SK-N-SH (cell line): ENCODE data around the gene EIF4G1. TPM values are rescaled to one million over a fixed set of nuclear protein-coding genes. Genes with fewer than 3 reads are reported as not detected.
"Not testable (repeated sequence)": the region's sequence is repeated elsewhere in the genome, so short reads cannot be mapped to it uniquely, and the experiment has no call there.

Experiments used
- CTCF ChIA-PET: fragments of 300-600, 350-600 bp; formaldehyde crosslinking; extraction: SDS; loops from one replicate; lab custom pipeline; 2021; lab: Yijun Ruan, JAX
- POLR2A ChIA-PET: fragments of 350-600 bp; sonication (Branson Sonifier 250); formaldehyde crosslinking; extraction: SDS; loops from one replicate; lab custom pipeline; 2020; ENCODE audit warnings: antibody characterized with exemption, inconsistent platforms; lab: Yijun Ruan, JAX
- DNase-seq: peaks from one replicate; pipeline ENCODE4 v3.0.0; 2012
- H2AFZ ChIP-seq: fragments of 200-600 bp; sonication (generic); 2 replicates; pipeline ENCODE4 v1.8.1; 2016; ENCODE audit warnings: antibody characterized with exemption, mild to moderate bottlenecking, low read depth
- H3F3A ChIP-seq: fragments of 200-600 bp; sonication (generic); replicated peaks from 2 replicates; pipeline ENCODE3; 2016; ENCODE audit warnings: antibody characterized with exemption, mild to moderate bottlenecking; ENCODE audit not compliant: insufficient read depth
- H3K27ac ChIP-seq, 2 experiments: fragments of 200-500 bp in 1 of 2; fragments of 200-600 bp in 1 of 2; sonication (Bioruptor generic) in 1 of 2; sonication (generic), shearing (Covaris generic) in 1 of 2; 2 replicates each; pipeline versions ENCODE4 v1.5.1 to v1.6.1; 2014 to 2016; ENCODE audit warnings: low read depth in 2 of 2, inconsistent platforms in 1 of 2, low read length in 1 of 2, mild to moderate bottlenecking in 1 of 2, mixed read lengths in 1 of 2
- H3K27me3 ChIP-seq: fragments of 200-600 bp; sonication (generic), shearing (Covaris generic); 2 replicates; pipeline ENCODE4 v1.6.1; 2016; ENCODE audit warnings: mixed run types; ENCODE audit not compliant: insufficient read depth
- H3K36me3 ChIP-seq, 2 experiments: fragments of 200-500 bp in 1 of 2; fragments of 200-600 bp in 1 of 2; sonication (Bioruptor generic) in 1 of 2; sonication (generic) in 1 of 2; replicated peaks in 1 of 2; 2 replicates each; pipeline versions ENCODE3 to v1.5.1; 2014 to 2016; ENCODE audit warnings: low read length in 1 of 2, mild to moderate bottlenecking in 1 of 2; ENCODE audit not compliant: insufficient read depth in 2 of 2, control insufficient read depth in 1 of 2
- H3K4me1 ChIP-seq, 2 experiments: fragments of 200-500 bp in 1 of 2; fragments of 200-600 bp in 1 of 2; sonication (Bioruptor generic) in 1 of 2; sonication (generic), shearing (Covaris generic) in 1 of 2; 2 replicates each; pipeline versions ENCODE4 v1.5.1 to v1.6.1; 2014 to 2016; ENCODE audit warnings: low read depth in 1 of 2, low read length in 1 of 2, mixed run types in 1 of 2; ENCODE audit not compliant: insufficient read depth in 2 of 2, control insufficient read depth in 1 of 2
- H3K4me2 ChIP-seq: fragments of 200-600 bp; sonication (generic), shearing (Covaris generic); 2 replicates; pipeline ENCODE4 v1.6.1; 2017; ENCODE audit warnings: mixed run types
- H3K4me3 ChIP-seq, 2 experiments: fragments of 200-500 bp in 1 of 2; fragments of 200-600 bp in 1 of 2; sonication (Bioruptor generic) in 1 of 2; sonication (generic), shearing (Covaris generic) in 1 of 2; 2 replicates each; pipeline versions ENCODE4 v1.5.1 to v1.8.1; 2014 to 2016; ENCODE audit warnings: low read depth in 2 of 2, inconsistent platforms in 1 of 2, low read length in 1 of 2, mild to moderate bottlenecking in 1 of 2, mixed read lengths in 1 of 2, moderate library complexity in 1 of 2
- H3K79me2 ChIP-seq: fragments of 200-600 bp; sonication (generic); 2 replicates; pipeline ENCODE4 v1.8.1; 2017; ENCODE audit warnings: mild to moderate bottlenecking; ENCODE audit not compliant: insufficient read depth
- H3K9ac ChIP-seq: fragments of 200-600 bp; sonication (generic); 2 replicates; pipeline ENCODE4 v1.6.1; 2017; ENCODE audit warnings: mixed run types
- H3K9me2 ChIP-seq: fragments of 200-600 bp; sonication (generic); 2 replicates; pipeline ENCODE4 v1.6.1; 2017; ENCODE audit warnings: mixed run types
- H3K9me3 ChIP-seq: fragments of 200-600 bp; sonication (generic); 2 replicates; pipeline ENCODE4 v1.6.1; 2017; ENCODE audit warnings: mixed run types, mild to moderate bottlenecking, moderate library complexity
- H4K20me1 ChIP-seq: fragments of 200-600 bp; sonication (generic); 2 replicates; pipeline ENCODE4 v1.6.1; 2017; ENCODE audit warnings: mild to moderate bottlenecking, mixed run types; ENCODE audit not compliant: insufficient read depth
- CHD2 ChIP-seq: fragments of 150-350 bp; IDR thresholded peaks from 2 replicates; pipeline ENCODE4 v1.6.1; 2018; ENCODE audit warnings: low read length; ENCODE audit not compliant: partially characterized antibody
- ELF1 ChIP-seq: IDR thresholded peaks from 2 replicates; pipeline ENCODE4 v1.4.0; 2012
- EZH2phosphoT487 ChIP-seq: fragments of 200-600 bp; sonication (generic); IDR thresholded peaks from 2 replicates; pipeline ENCODE4 v1.6.1; 2017; ENCODE audit warnings: low read depth, mixed run types, mild to moderate bottlenecking, antibody characterized with exemption, moderate library complexity, borderline replicate concordance
- FOSL2 ChIP-seq: IDR thresholded peaks from 2 replicates; pipeline ENCODE4 v1.4.0; 2012; ENCODE audit warnings: low read depth, mild to moderate bottlenecking, moderate library complexity, borderline replicate concordance
- FOXJ3 ChIP-seq: sonication (generic); formaldehyde crosslinking; IDR thresholded peaks from 2 replicates; pipeline ENCODE4 v1.5.1; 2020; ENCODE audit warnings: mild to moderate bottlenecking, missing genetic modification reagents
- GABPA ChIP-seq: IDR thresholded peaks from 2 replicates; pipeline ENCODE4 v1.4.0; 2012; ENCODE audit warnings: low read depth, mild to moderate bottlenecking
- IRF3 ChIP-seq: fragments of 150-350 bp; IDR thresholded peaks from 2 replicates; pipeline ENCODE4 v1.6.1; 2016; ENCODE audit warnings: mild to moderate bottlenecking, low read depth, low read length
- JUND ChIP-seq: IDR thresholded peaks from 2 replicates; pipeline ENCODE4 v1.4.0; 2012
- MAX ChIP-seq: IDR thresholded peaks from 2 replicates; pipeline ENCODE4 v1.4.0; 2012; ENCODE audit warnings: low read depth
- NFIC ChIP-seq: IDR thresholded peaks from 2 replicates; pipeline ENCODE4 v1.4.0; 2012; ENCODE audit warnings: borderline replicate concordance
- NRF1 ChIP-seq: IDR thresholded peaks from 2 replicates; pipeline ENCODE4 v1.6.1; 2012; ENCODE audit warnings: low read depth, mild to moderate bottlenecking, low read length
- RAD21 ChIP-seq: IDR thresholded peaks from 2 replicates; pipeline ENCODE4 v1.6.1; 2012; ENCODE audit warnings: mild to moderate bottlenecking, low read length
- RCOR1 ChIP-seq: fragments of 150-350 bp; IDR thresholded peaks from 2 replicates; pipeline ENCODE4 v1.6.1; 2017; ENCODE audit warnings: antibody characterized with exemption, low read length
- RFX5 ChIP-seq: IDR thresholded peaks from 2 replicates; pipeline ENCODE4 v1.6.1; 2012; ENCODE audit warnings: mild to moderate bottlenecking, improper control_type of control experiment, low read length
- RXRA ChIP-seq: IDR thresholded peaks from 2 replicates; pipeline ENCODE4 v1.4.0; 2012; ENCODE audit warnings: low read depth, mild to moderate bottlenecking, borderline replicate concordance
- SIN3A ChIP-seq: IDR thresholded peaks from 2 replicates; pipeline ENCODE4 v1.6.1; 2012; ENCODE audit warnings: low read depth, mild to moderate bottlenecking, low read length, moderate library complexity, borderline replicate concordance
- SMC3 ChIP-seq: IDR thresholded peaks from 2 replicates; pipeline ENCODE4 v1.6.1; 2012; ENCODE audit warnings: low read depth, low read length, improper control_type of control experiment
- TEAD4 ChIP-seq: IDR thresholded peaks from 2 replicates; pipeline ENCODE4 v1.4.0; 2012; ENCODE audit warnings: mild to moderate bottlenecking, borderline replicate concordance; ENCODE audit not compliant: insufficient read depth
- USF1 ChIP-seq: IDR thresholded peaks from 2 replicates; pipeline ENCODE4 v1.4.0; 2012; ENCODE audit warnings: low read depth, borderline replicate concordance
- USF2 ChIP-seq: fragments of 150-350 bp; IDR thresholded peaks from 2 replicates; pipeline ENCODE4 v1.6.1; 2017; ENCODE audit warnings: antibody characterized with exemption, low read length, low read depth, borderline replicate concordance
- ZBTB33 ChIP-seq: IDR thresholded peaks from 2 replicates; pipeline ENCODE4 v1.4.0; 2012; ENCODE audit warnings: low read depth, borderline replicate concordance
- WGBS: methylation state at CpG from one replicate; pipeline ENCODE4 v1.1.6; 2017; ENCODE audit warnings: low lambda C conversion rate; 5-methylcytosine and 5-hydroxymethylcytosine counted together
- polyA plus RNA-seq, 3 experiments: library from polyadenylated mRNA; depleted of rRNA; stranded (reverse); fragments of >200 nt; gene quantifications; 2 replicates each; pipeline ENCODE4 v1.2.3, GENCODE V29; 2012

EIF4G1 gene
- polyA plus RNA-seq, 1 of the 3 experiments (the other 2 are of a cell fraction): 262 TPM

GRCh38 chr3:184314363-184314699 is at the start of gene EIF4G1 (continued):
- TF ChIP-seq USF1 (peak; percentile 98), RFX5 (no peak), NRF1 (peak; percentile 91), CHD2 (no peak), RXRA (no peak), ELF1 (peak; percentile 52; the same call in 1 of the 2 replicates), RAD21 (no peak), FOSL2 (no peak), EZH2phosphoT487 (no peak), RCOR1 (no peak), NFIC (no peak), GABPA (peak; percentile 30; the same call in 1 of the 2 replicates), TEAD4 (no peak), FOXJ3 (CRISPR knock-in tag) (no peak), SIN3A (peak; percentile 62; the same call in 1 of the 2 replicates), USF2 (peak; percentile 97)

GRCh38 chr3:184267249-184267648 is 47.2 kb upstream of the EIF4G1 start:
- H3K27ac ChIP-seq, H3K4me1 ChIP-seq, H3K4me3 ChIP-seq, H2AFZ ChIP-seq, H3K4me2 ChIP-seq, H3K9me3 ChIP-seq, H3K36me3 ChIP-seq, H4K20me1 ChIP-seq, H3K9me2 ChIP-seq, H3K9ac ChIP-seq, POLR2A ChIA-PET, H3F3A ChIP-seq, H3K79me2 ChIP-seq, DNase-seq, H3K27me3 ChIP-seq: not testable (repeated sequence)
- CTCF ChIA-PET: interaction anchor here (1.6 kb wide), 1 partner anchor 17 kb away, joined by 3 read pairs; no protein-coding TSS in a partner anchor
- WGBS: 57% methylated on average over 1 of the region's 1 CpG

GRCh38 chr3:184272269-184272668 is 42.1 kb upstream of the EIF4G1 start:
- CTCF ChIA-PET: interaction anchor here (1.7 kb wide), 1 partner anchor 12 kb away, joined by 5 read pairs; no protein-coding TSS in a partner anchor
- 55% methylated on average over 1 of the region's 1 CpG for WGBS
- no peak for TF ChIP-seq RXRA
- no peak for TF ChIP-seq NFIC
- no peak for TF ChIP-seq JUND
- TF ChIP-seq ZBTB33: no peak
- TF ChIP-seq SMC3: no peak
- TF ChIP-seq GABPA: no peak
- TF ChIP-seq SIN3A: no peak
- no peak for TF ChIP-seq MAX
- TF ChIP-seq IRF3: no peak

More at GRCh38 chr3:184272269-184272668, 42.1 kb upstream of the EIF4G1 start:
- Histone ChIP-seq H3K4me1 (peaks cover 0 to 3% of the 10 kb centered on the region in 2 experiments; a peak in 1 of 4 replicates), H3K27me3 (peaks cover 12% of the 10 kb centered on the region), H3K9me3 (no peaks in the 10 kb centered on the region), H3K36me3 (no peaks in the 10 kb centered on the region), H3K9ac (no peak overlapping the region), H3K4me3 (no peak overlapping the region), H3K9me2 (no peaks in the 10 kb centered on the region), H2AFZ (no peak overlapping the region), H3F3A (no peaks in the 10 kb centered on the region), H3K79me2 (no peaks in the 10 kb centered on the region), H4K20me1 (no peaks in the 10 kb centered on the region), H3K27ac (no peak overlapping the region), H3K4me2 (no peak overlapping the region)
- POLR2A ChIA-PET: no interaction called here
- DNase-seq: no peak
